Right lobe of liver (tissue), 5 donors: Measurements from ENCODE around the gene RNASE9. TPM values are rescaled to one million over a fixed set of nuclear protein-coding genes. Genes with fewer than 3 reads are reported as not detected.

ENCODE experiments used
- total RNA-seq, 6 experiments: library from RNA; depleted of rRNA in 2 of 6; stranded (reverse); fragments of >200 nt in 2 of 6; fragmentation: NEBNext Ultra II Directional in 3 of 6; extraction: Animal tissue kit (Norgen Biotek cat#: 25700) in 3 of 6; gene quantifications; one replicate each; pipeline versions ENCODE4 v1.1.0 to v1.2.4, GENCODE V29; 2016 to 2023
- donor health status: DM: no; HTN: no; CAD: no.
- donor health status: DM: no; HTN: no; CAD: no.
- donor health status: DM: no; HTN: yes; CAD: no.
- donor health status: DM: no; HTN: yes; CAD: no.

RNASE9 gene
- total RNA-seq, 6 experiments from 2014 or later: not detected

Other genes with a start within 250 kb of the RNASE9 start
- gene CCNB1IP1, start 227.8 kb downstream of the RNASE9 start, total RNA-seq: 10 to 100 TPM; 15.7 to 55.5 (median 24.9) TPM
- gene PARP2, start 217.4 kb downstream of the RNASE9 start, total RNA-seq: 10 to 100 TPM in 2 of 6 experiments, 1 to 10 TPM in 4; 5.5 to 10.4 (median 9.1) TPM
- gene TEP1, start 147.5 kb downstream of the RNASE9 start, total RNA-seq: 10 to 100 TPM; 10.8 to 17.6 (median 14.0) TPM
- under 1 TPM in 5 of 6 experiments, not detected in 1; 0.06 to 0.19 (median 0.11) TPM for gene KLHL33, start 124.9 kb downstream of the RNASE9 start, total RNA-seq
- 10 to 100 TPM; 11.2 to 43.8 (median 14.4) TPM for gene OSGEP, start 106.2 kb downstream of the RNASE9 start, total RNA-seq
- 10 to 100 TPM; 50.2 to 87.0 (median 59.8) TPM for gene APEX1, start 105.8 kb downstream of the RNASE9 start, total RNA-seq
- 10 to 100 TPM in 4 of 6 experiments, 1 to 10 TPM in 2; 7.0 to 13.8 (median 11.4) TPM for gene PIP4P1, start 99.6 kb downstream of the RNASE9 start, total RNA-seq
- gene PNP, start 91.6 kb downstream of the RNASE9 start, total RNA-seq: 10 to 100 TPM; 22.1 to 48.9 (median 30.9) TPM
- gene RNASE10, start 55.5 kb downstream of the RNASE9 start, total RNA-seq: under 1 TPM in 2 of 6 experiments, not detected in 4; 0.29 to 0.40 TPM
- gene RNASE11, start 27.0 kb upstream of the RNASE9 start, total RNA-seq: not detected
- not detected for gene RNASE12, start 30.3 kb upstream of the RNASE9 start, total RNA-seq
- gene OR6S1, start 80.6 kb upstream of the RNASE9 start, total RNA-seq: not detected
- gene RNASE4, start 123.5 kb upstream of the RNASE9 start, total RNA-seq: 100 to 1,000 TPM; 129 to 175 (median 151) TPM
- gene ANG, start 127.7 kb upstream of the RNASE9 start, total RNA-seq: 1,000 to 10,000 TPM in 1 of 6 experiments, 100 to 1,000 TPM in 5; 361 to 1,830 (median 780) TPM
- gene EDDM3A, start 184.8 kb upstream of the RNASE9 start, total RNA-seq: not detected
- gene EDDM3B, start 207.4 kb upstream of the RNASE9 start, total RNA-seq: not detected
- 1 to 10 TPM; 2.3 to 7.9 (median 4.0) TPM for gene RNASE6, start 220.2 kb upstream of the RNASE9 start, total RNA-seq
- 100 to 1,000 TPM in 1 of 6 experiments, 10 to 100 TPM in 5; 20.1 to 106 (median 34.1) TPM for gene RNASE1, start 241.8 kb upstream of the RNASE9 start, total RNA-seq